ENCODE data around the gene RLN2.
"Not testable (repeated sequence)": the region's sequence is repeated elsewhere in the genome, so short reads cannot be mapped to it uniquely, and the experiment has no call there.

RLN2 gene
- 0 to 2.3 (median 0.46) reads per million in 3 experiments for total RNA-seq

DNA sequence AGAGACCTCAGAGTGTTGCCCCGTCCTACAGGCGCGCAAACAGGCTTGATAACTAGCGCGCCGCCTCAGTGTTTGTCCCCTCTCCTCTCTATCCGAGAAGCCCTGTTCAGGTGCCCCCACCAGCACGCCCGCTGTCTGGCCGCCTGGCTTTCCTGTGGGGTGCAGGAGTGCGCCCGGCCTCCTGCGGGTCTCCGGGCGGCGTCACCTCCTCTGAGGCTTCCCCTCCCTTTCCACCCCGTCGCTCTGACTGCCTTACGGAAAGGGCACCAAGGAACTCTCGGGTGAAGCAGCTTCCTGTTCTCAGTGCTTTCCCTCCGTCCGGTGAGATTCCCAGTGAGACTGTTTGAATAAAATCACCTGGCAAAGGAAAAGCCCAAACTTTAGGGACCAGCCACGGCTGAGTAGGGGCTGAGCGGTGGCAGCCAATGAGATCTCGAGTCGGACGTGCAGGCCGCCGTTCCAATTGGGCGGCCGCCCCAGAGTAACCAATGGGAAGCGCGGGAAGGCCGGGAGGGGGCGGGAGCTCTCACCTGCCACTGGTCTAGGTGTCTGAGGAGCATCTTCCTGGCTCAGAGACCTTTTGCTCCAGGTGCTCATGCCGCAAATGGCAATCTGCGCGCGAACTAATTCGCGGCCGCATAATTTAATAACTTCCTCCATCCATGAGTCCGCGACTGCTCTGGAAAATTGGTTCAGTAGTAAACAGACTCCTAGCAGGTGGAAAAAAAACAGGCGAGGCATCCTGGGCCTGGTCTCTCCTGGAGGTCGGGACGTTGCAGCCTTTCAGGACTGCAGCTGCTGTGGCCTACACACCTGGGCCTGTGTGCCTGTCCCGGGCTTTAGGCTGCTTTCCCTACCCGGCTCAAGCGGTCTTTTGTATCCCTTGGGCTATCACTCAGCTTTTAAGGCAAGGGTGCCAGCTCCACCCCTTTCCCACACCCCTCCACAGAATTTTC is at the start of gene RLN2:
Gene RLN2 (minus strand): TSS at position 877 of the 956 bp plus-strand sequence. CDS start 136 bp downstream, at position 741.
- DNase-seq = peak; percentile 28

GRCh38 chr9:5354184-5354583 is 49.7 kb upstream of the RLN2 start:
- DNase-seq = no peak

DNA sequence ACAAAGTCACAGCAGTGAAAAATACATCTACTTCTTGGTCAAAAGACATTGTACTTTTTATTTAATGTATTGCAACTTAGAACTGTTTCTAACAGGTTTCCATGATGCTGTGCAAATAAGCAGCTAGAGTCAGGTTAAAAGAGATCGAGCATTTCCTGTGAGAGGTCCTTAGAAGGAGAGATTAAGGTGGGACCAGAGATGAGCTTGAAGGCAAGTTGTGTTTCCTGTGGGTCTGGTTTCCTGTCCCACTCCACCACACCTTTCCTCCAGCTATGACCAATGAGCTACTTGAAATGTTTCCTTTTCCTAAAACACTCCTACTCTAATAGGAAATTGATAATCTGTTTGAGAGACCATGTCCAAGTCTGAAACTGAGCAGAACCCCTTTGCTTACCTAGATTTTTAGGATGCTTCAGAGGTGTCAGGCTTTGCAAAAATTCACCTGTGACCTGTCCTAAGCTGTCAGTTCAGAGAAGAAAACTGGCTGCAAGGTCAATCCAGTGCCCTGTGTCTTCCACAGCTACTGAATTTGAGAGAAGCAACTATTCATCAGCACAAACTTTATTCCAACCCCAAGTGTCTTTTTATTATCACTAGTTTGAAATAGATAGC is 48.2 kb upstream of the RLN2 start:
- DNase-seq = peak; percentile 21

GRCh38 chr9:5338992-5339981 is 34.8 kb upstream of the RLN2 start, which contains the start of gene RLN1:
Gene RLN1, minus strand, starts transcription at chr9:5339876. Its CDS starts 130 bp downstream, at chr9:5339746.
- peak; percentile 35 for DNase-seq

GRCh38 chr9:5336688-5337087 is 32.2 kb upstream of the RLN2 start:
- peak; percentile 66 for DNase-seq

GRCh38 chr9:5331276-5331675 is 26.8 kb upstream of the RLN2 start:
- not testable (repeated sequence) for DNase-seq

DNA sequence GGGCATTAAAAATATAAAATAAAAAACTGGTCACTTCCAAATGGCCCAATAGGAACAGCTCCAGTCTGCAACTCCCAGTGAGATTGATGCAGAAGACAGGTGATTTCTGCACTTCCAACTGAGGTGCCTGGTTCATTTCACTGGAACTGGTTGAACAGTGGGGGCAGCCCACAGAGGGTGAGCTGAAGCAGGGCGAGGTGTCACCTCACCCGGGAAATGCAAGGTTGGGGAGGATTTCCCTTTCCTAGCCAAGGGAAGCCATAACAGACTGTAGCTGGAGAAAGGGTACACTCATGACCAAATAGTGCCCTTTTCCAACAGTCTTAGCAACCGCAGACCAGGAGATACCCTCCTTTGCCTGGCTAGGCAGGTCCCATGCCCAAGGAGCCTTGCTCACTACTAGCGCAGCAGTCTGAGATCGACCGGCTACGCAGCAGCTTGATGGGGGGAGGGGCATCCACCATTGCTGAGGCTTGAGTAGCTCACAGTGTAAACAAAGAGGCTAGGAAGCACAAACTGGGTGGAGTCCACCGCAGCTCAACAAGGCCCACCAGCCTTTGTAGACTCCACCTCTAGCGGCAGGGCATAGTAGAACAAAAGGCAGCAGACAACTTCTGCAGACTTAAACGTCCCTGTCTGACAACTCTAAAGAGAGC is 22.5 kb upstream of the RLN2 start:
- DNase-seq = peak; percentile 53

- no peak for DNase-seq
Observed at GRCh38 chr9:5326187-5326586, 21.7 kb upstream of the RLN2 start.

- DNase-seq = not testable (repeated sequence)
Observed at GRCh38 chr9:5321601-5322000, 17.1 kb upstream of the RLN2 start.

DNA sequence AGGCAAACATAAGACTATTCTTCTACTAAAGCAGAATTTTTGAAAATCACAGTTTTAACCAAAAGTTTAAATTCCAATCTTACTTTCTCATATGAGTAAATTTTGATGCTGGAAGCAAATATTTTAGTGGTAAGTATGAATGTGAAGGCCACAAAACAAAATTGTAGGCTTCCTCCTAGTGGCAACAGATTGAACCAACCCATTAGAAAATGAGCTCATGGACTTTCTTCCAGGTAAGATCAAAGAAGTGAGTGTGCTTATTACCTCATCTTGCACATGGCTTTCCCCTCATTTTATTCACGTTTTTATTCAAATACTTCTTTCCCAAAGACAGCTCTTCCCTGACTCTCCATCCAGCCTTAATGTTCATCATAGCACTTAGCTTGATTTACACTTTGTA is 16.5 kb upstream of the RLN2 start:
- no peak for DNase-seq

DNA sequence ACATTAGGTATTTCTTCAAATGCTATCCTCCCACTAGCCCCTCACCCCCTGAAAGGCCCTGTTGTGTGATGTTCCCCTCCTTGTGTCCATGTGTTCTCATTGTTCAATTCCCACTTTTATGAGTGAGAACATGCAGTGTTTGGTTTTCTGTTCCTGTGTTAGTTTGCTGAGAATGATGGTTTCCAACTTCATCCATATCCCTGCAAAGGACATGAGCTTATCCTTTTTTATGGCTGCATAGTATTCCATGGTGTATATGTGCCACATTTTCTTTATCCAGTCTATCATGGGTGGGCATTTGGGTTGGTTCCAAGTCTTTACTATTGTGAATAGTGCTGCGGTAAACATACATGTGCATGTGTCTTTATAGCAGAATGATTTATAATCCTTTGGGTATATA is 11.9 kb upstream of the RLN2 start:
- not testable (repeated sequence) for DNase-seq

GRCh38 chr9:5315187-5315923 is 10.8 kb upstream of the RLN2 start:
- DNase-seq = no peak

DNA sequence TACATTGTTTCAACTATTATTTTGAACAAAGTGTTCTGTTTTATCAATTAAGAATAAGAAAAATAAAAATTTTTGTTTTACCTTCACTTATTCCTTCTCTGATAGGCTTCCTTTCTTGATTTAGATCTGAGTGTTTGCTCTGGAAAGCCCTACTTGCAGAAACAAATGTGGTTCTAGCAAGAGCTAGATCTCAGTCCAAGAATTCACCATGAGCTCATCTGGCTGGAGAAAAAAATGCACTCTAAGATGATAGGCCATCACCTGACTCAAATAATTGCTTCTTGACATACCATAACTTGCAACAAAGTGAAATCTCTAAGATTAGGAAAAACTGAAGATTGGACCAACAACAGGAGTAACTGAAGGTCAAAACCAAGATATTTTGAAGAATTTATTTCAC is 6.3 kb upstream of the RLN2 start:
- DNase-seq = no peak

- no peak for DNase-seq
Observed at GRCh38 chr9:5305741-5306140, 1.2 kb upstream of the RLN2 start.

DNA sequence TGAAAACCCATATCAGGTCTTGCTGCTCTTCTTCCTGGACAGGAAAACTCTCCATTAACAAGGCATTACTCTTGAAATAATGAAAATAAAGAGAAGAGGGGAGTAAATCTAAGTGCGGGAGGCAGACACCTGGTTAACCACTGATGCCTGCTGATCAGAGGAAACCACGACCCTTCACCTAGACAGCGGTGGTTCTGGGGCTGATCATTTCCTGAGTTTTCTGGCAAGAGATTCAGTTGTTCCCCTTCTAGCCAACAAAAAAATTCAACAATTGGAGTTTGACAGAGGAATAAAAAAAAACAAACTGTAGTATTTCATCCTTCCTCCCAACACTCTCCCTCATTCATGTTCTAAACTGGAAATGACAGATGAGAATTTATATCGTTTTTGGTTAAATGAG is 3.0 kb downstream of the RLN2 start:
- peak; percentile 33 for DNase-seq

DNA sequence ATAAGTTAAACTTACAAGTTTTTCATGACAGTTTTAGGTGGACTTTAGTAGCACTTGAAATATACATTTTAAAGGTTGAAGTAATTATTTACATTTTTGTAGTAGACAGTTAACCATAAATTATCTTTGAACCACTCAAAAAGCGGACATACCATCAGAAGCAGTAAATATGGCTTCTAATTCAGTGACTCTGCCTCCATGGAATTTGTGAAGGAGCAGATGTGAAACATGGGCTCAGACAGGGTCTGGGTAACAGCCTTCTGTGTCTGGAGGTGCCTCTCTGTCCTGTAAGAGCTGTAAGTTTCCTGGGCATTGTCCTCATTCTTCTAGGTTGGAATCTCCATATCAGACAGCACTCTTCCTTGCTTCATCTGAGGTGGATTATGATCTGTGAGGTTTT is 12.4 kb downstream of the RLN2 start:
- DNase-seq = no peak

- no peak for DNase-seq
Observed at GRCh38 chr9:5288591-5288990, 15.9 kb downstream of the RLN2 start.

DNA sequence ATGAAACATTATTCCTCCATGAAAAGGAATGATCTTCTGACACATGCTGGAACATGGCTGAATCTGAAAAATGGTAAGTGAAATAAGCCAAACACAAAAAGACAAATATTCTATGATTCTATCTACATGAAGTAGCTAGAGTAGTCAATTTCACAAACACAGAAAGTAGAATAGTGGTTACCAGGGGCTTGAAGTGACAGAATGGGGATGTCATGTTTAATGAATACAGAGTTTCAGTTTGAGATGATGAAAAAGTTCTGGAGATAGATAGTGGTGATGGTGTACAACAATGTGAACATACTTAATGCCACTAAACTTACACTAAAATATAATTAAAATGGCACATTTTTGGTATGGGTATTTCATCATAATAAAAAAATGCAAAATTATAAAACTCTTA is 18.3 kb downstream of the RLN2 start:
- no peak for DNase-seq

GRCh38 chr9:5278486-5278885 is 26.0 kb downstream of the RLN2 start:
- no peak for DNase-seq

GRCh38 chr9:5274770-5275169 is 29.7 kb downstream of the RLN2 start:
- DNase-seq = no peak

- no peak for DNase-seq
Observed at GRCh38 chr9:5269249-5269715, 35.2 kb downstream of the RLN2 start.

Data from central memory CD4-positive, alpha-beta T cell (primary cell).